ENCODE measurements around the gene MIP. TPM values are rescaled to one million over a fixed set of nuclear protein-coding genes. Genes with fewer than 3 reads are reported as not detected.
"Not testable (repeated sequence)": the region's sequence is repeated elsewhere in the genome, so short reads cannot be mapped to it uniquely, and the experiment has no call there.

The MIP gene
- total RNA-seq, 1 experiment from 2014 or later = not detected

- DNase-seq = no peak
- TF ChIP-seq CTCF (IDR thresholded peaks at IDR 0.05; ENCODE audit: unreplicated experiment) = no peak
- intact Hi-C loops (cut with micrococcal nuclease; ENCODE audit: unreplicated experiment) = no loop called here
- Mint-ChIP-seq H3K27ac (ENCODE audit: unreplicated experiment) (no peak overlapping the region), H3K9me3 (ENCODE audit: low read depth, unreplicated experiment) (no peaks in the 10 kb centered on the region), H3K36me3 (ENCODE audit: insufficient read depth, unreplicated experiment) (no peaks in the 10 kb centered on the region), H3K4me3 (ENCODE audit: low read depth, unreplicated experiment) (no peak overlapping the region), H3K27me3 (ENCODE audit: unreplicated experiment) (no peaks in the 10 kb centered on the region), H3K4me1 (ENCODE audit: low read depth, unreplicated experiment) (no peaks in the 10 kb centered on the region)
- CTCF ChIA-PET = interaction anchor here (0.7 kb wide), 1 partner anchor 77 kb away, joined by 4 read pairs; no protein-coding TSS in a partner anchor
- no TSS peak for BruUV-seq (replicated peaks)
These were observed 45.5 kb downstream of the MIP start for GRCh38 chr12:56408799-56409417.

GRCh38 chr12:56404227-56404626, 50.2 kb downstream of the MIP start:
- H3K27ac Mint-ChIP-seq (ENCODE audit: unreplicated experiment); H3K9me3 Mint-ChIP-seq (ENCODE audit: low read depth, unreplicated experiment); H3K4me3 Mint-ChIP-seq (ENCODE audit: low read depth, unreplicated experiment); DNase-seq; H3K36me3 Mint-ChIP-seq (ENCODE audit: insufficient read depth, unreplicated experiment); BruUV-seq (replicated peaks); intact Hi-C loops (cut with micrococcal nuclease; ENCODE audit: unreplicated experiment); H3K27me3 Mint-ChIP-seq (ENCODE audit: unreplicated experiment); CTCF ChIA-PET; H3K4me1 Mint-ChIP-seq (ENCODE audit: low read depth, unreplicated experiment): not testable (repeated sequence)

GRCh38 chr12:56401612-56402011, 52.8 kb downstream of the MIP start:
- H3K36me3 Mint-ChIP-seq (ENCODE audit: insufficient read depth, unreplicated experiment); H3K27me3 Mint-ChIP-seq (ENCODE audit: unreplicated experiment); H3K4me3 Mint-ChIP-seq (ENCODE audit: low read depth, unreplicated experiment); DNase-seq; H3K27ac Mint-ChIP-seq (ENCODE audit: unreplicated experiment); BruUV-seq (replicated peaks); H3K9me3 Mint-ChIP-seq (ENCODE audit: low read depth, unreplicated experiment); H3K4me1 Mint-ChIP-seq (ENCODE audit: low read depth, unreplicated experiment); intact Hi-C loops (cut with micrococcal nuclease; ENCODE audit: unreplicated experiment): not testable (repeated sequence)
- CTCF ChIA-PET = interaction anchor here (0.6 kb wide), 1 partner anchor 28 kb away, joined by 3 read pairs; no protein-coding TSS in a partner anchor

- H3K27ac Mint-ChIP-seq (ENCODE audit: unreplicated experiment); DNase-seq; H3K9me3 Mint-ChIP-seq (ENCODE audit: low read depth, unreplicated experiment); H3K4me1 Mint-ChIP-seq (ENCODE audit: low read depth, unreplicated experiment); H3K27me3 Mint-ChIP-seq (ENCODE audit: unreplicated experiment); intact Hi-C loops (cut with micrococcal nuclease; ENCODE audit: unreplicated experiment); BruUV-seq (replicated peaks); H3K4me3 Mint-ChIP-seq (ENCODE audit: low read depth, unreplicated experiment); CTCF ChIA-PET; H3K36me3 Mint-ChIP-seq (ENCODE audit: insufficient read depth, unreplicated experiment): not testable (repeated sequence)
These were observed 53.3 kb downstream of the MIP start for GRCh38 chr12:56401125-56401524.

Other genes with a start within 250 kb of the MIP start
- 42.6 and 43.9 TPM in 2 replicates for gene RNF41, start 232.7 kb downstream of the MIP start, total RNA-seq (2022)
- gene NABP2, start 230.3 kb downstream of the MIP start, total RNA-seq (2022) = 55.5 and 63.3 TPM in 2 replicates
- gene SLC39A5, start 224.6 kb downstream of the MIP start, total RNA-seq (2022) = 0.98 TPM in 1 of 2 replicates, not detected in the other
- gene ANKRD52, start 196.3 kb downstream of the MIP start, total RNA-seq (2022) = 45.3 and 50.6 TPM in 2 replicates
- 10.7 and 11.4 TPM in 2 replicates for gene COQ10A, start 187.7 kb downstream of the MIP start, total RNA-seq (2022)
- 212 and 254 TPM in 2 replicates for gene CS, start 154.3 kb downstream of the MIP start, total RNA-seq (2022)
- gene CNPY2, start 138.7 kb downstream of the MIP start, total RNA-seq (2022) = 228 and 236 TPM in 2 replicates
- gene PAN2, start 120.7 kb downstream of the MIP start, total RNA-seq (2022) = 53.5 and 72.5 TPM in 2 replicates
- gene IL23A, start 115.8 kb downstream of the MIP start, total RNA-seq (2022) = 1.8 and 2.9 TPM in 2 replicates
- 127 and 214 TPM in 2 replicates for gene STAT2, start 94.5 kb downstream of the MIP start, total RNA-seq (2022)
- gene APOF, start 91.8 kb downstream of the MIP start, total RNA-seq (2022) = not detected in 2 replicates
- 44.4 and 48.6 TPM in 2 replicates for gene TIMELESS, start 5.2 kb downstream of the MIP start, total RNA-seq (2022)
- 6.1 and 6.6 TPM in 2 replicates for gene SPRYD4, start 13.9 kb upstream of the MIP start, total RNA-seq (2022)
- 1.9 and 2.7 TPM in 2 replicates for gene GLS2, start 33.5 kb upstream of the MIP start, total RNA-seq (2022)
- gene RBMS2, start 67.2 kb upstream of the MIP start, total RNA-seq (2022) = 96.4 and 105 TPM in 2 replicates
- gene BAZ2A, start 175.7 kb upstream of the MIP start, total RNA-seq (2022) = 158 and 187 TPM in 2 replicates
- gene ATP5F1B, start 191.3 kb upstream of the MIP start, total RNA-seq (2022) = 822 and 875 TPM in 2 replicates
- 435 and 437 TPM in 2 replicates for gene PTGES3, start 233.6 kb upstream of the MIP start, total RNA-seq (2022)

Data from Calu3 (cell line).